HG03045 (cell line): ENCODE results near the gene KIAA0319L.

Experiments
- ATAC-seq: cut with Tn5 transposase; IDR thresholded peaks from one replicate; pipeline ENCODE4 v1.9.1; 2021; ENCODE audit warnings: mild to moderate bottlenecking, moderate library complexity; ENCODE audit not compliant: unreplicated experiment

KIAA0319L gene

GRCh38 chr1:35451125-35451528 is 106.1 kb downstream of the KIAA0319L start:
- no peak for ATAC-seq

DNA sequence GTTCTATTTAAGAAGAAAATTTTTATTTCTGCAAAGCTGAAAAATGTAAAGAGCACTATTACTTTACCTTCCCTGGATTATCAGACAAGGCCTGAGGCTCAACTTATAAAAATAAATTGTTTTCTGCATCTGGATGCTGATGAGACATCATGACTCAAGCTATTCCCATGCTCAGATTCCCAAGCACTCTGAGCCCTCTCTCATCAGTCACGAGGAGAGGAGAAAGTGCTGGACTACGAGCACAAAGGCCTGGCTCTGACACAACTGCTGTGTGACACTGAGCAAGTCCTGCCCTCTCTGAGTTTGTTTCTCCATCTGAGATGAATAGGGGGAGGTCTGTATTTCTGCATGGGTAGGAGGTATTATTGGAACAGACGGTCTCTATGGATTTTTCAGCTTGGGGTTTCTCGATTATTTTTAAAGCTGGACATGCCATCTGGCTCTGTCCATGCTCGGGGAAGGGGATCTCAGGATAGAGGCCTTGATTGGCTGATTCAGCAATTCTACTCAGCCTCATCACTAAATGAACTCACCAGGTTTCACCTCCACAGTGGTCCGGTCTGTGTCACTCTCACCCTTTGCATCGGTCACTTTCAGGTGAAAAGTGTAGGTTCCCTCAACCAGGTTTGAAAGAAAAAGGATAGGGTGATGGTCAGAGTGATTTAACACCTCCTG is 107.7 kb downstream of the KIAA0319L start:
- no peak for ATAC-seq

DNA sequence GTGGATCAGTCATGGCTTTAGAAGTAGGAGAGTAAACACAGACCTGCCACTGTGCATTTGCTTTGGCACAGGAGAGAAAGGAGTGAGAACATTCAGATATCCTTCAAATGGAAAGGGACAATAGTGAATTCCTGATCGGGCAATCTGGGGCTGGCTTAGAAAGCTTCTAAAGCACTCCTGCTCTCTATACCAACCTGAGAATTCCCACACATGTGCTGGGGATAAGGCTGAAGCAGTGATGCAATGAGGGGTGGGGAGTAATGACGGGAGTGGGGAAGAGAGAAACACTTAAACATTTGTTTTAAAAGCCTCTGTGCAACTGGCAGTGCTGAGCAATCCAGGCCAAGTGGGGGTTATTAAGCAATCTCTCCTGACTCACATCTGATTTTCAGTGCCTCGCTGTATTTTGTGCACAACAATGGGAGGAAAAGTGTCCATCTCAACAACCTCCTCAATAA is 108.8 kb downstream of the KIAA0319L start:
- no peak for ATAC-seq

GRCh38 chr1:35447278-35447677 is 109.9 kb downstream of the KIAA0319L start:
- no peak for ATAC-seq

GRCh38 chr1:35444519-35444774 is 112.8 kb downstream of the KIAA0319L start:
- ATAC-seq = no peak

GRCh38 chr1:35443768-35444518 is 113.3 kb downstream of the KIAA0319L start:
- no peak for ATAC-seq

DNA sequence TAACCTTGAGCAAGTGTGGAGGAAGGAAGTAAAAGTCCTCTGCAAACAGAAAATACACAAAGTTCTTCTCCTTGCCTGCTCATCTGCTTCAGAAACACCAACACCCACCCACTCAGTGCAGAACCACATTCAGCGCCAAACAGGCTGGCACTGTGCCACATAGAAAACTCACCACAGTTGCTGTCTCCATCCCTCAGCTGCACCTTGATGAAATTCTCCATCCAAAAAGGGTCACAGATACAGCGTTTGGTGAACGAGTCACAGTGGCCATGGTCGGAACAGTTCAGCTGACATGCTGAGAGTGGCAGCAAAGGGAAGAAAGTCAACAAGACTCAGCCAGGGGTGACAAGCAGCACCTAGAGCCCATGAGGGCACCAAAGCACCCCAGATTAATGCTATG is 114.5 kb downstream of the KIAA0319L start:
- no peak for ATAC-seq

DNA sequence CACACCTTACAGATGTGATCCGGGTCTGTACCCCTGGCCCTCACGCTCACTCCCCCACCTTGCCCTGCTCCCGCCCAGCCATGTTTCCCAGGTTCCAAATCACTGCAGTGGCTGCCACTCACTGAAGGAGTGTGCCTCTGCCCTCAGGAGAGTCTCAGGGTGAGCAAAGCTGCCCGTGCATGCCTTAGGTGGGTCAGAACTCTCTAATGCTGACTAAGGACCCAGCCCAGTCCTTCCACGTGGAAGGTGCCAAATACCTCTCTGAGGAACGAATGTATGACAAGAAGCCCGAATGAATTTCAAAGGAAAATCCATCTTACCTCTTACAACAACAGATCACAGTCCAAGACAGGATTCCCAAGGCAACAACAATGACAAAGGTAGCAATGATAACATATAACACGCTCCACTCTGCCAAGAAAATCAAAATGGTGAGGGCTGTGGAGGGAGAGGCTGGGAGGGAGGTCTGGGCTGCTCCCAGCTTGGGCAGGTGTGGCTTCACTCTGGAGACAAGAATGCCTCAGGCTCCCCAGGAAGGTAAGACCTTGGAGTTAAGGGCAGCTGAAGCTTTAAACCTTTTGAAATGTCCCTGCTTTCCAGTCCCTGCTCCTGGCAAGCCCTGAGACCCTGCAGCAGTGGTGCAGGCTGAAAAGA is 115.2 kb downstream of the KIAA0319L start:
- ATAC-seq = no peak

DNA sequence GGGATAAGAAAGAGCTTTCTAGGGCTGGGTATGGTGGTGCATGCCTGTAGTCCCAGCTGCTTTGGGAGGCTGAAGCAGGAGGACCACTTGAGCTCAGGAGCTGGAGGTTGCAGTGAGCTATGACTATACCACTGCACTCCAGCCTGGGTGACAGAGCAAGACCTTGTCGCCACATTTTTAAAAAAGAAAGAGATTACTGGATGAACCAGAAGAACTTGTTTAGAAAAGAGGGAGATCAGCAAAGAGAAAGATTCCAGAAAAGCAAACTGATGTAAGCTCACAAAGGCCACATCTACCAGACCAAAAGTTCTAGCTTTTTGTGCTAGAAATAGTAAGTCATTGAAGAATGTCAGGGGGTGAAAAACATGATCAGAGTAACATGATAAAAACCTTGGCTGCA is 117.6 kb downstream of the KIAA0319L start:
- no peak for ATAC-seq

DNA sequence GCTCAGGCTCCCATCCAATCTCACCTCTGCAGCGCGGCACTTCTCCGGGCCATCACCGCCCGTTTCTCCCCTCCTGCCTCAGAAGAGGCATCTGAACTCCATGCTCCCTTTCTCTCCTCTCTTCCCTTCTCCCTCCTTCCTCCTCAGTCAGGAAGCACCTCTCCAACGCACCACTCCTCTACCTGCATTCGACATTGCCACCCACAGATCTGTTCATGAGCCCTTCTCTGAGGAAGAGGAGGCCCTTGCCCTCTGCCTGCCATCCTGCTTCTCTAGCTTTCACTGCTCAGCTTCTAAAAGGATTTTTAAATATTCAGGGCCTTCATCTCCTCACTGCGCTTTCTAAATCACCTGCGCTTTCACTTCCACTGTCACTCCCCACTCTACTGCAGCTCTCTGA is 120.0 kb downstream of the KIAA0319L start:
- ATAC-seq = no peak

DNA sequence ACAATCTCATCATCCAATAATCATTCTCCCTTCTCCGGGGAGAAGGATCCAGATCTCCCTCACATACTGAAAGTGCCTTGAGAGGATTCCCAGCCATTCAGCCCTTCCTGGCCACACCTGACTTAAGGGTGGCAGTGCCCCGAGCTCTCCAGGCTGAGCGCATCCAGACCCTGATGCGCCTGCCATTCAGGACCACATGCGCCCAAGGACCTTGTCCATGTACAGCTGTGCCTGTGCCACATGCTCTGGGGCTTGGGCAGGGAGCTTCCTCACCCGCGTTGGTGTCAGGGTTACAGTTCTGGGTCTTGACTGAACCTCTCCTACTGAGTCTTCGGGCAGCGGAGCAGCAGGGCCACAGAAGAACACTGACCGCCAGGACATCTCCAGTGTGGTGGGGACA is 121.1 kb downstream of the KIAA0319L start:
- no peak for ATAC-seq

DNA sequence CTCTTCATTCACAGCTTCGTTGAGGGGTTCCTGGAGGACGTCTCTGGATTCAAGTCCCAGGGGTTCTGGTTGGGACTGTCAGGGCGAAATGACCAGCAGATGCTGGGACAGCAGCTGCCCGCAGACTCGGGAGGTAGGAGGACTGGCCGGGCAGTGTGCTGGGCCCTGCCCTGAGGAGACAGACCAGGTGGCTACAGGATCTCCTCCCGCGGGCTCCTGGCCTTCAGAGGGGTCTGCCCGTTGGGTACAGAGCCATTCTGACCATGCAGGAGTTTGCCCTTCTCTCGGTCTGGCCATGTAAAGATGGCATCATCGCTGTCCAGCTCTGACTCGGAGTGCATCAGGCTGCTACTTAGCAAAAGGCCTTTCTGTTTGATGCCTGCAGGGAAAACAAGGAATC is 122.5 kb downstream of the KIAA0319L start:
- no peak for ATAC-seq

GRCh38 chr1:35433714-35434113 is 123.5 kb downstream of the KIAA0319L start:
- ATAC-seq = no peak

GRCh38 chr1:35432231-35432630 is 125.0 kb downstream of the KIAA0319L start:
- no peak for ATAC-seq

DNA sequence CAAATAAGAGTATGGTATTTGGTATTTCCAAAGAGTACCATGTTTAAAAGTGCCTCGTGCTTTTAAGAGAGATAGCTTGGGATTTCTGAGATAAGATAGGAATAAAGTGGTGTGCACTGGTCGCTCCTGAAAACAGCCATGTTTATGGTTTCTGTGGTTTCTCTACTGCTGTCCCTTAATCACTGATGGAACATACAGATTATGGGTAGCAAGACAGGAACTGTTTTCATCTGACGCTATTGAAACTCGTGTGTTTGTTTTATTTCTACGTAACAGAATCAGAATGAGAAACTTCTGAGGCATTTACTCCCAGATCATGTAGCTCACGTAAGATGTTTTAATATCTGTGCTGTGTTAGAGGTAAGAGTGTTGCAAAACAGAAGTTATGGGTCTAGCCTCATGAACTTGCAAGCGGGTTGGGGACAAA is 126.0 kb downstream of the KIAA0319L start:
- no peak for ATAC-seq

- ATAC-seq = no peak
These were observed 126.4 kb downstream of the KIAA0319L start for GRCh38 chr1:35430762-35431161.

DNA sequence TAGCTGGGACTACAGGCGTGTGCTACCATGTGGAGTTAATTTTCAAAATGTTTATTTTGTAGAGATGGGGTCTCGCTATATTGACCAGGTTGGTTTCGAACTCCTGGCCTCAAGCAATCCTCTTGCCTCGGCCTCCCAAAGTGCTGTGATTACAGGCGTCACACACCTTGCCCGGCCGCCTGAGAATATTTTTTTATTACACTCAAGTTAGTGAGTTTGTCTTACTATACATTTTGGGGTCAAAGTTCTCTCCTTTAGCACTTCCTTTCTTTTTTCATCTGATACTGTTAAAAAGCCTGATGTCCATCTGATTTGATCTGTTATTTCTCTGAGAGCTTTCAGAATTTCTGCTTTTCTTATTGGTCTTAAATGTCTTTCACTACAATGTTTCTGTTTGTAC is 128.8 kb downstream of the KIAA0319L start:
- no peak for ATAC-seq

DNA sequence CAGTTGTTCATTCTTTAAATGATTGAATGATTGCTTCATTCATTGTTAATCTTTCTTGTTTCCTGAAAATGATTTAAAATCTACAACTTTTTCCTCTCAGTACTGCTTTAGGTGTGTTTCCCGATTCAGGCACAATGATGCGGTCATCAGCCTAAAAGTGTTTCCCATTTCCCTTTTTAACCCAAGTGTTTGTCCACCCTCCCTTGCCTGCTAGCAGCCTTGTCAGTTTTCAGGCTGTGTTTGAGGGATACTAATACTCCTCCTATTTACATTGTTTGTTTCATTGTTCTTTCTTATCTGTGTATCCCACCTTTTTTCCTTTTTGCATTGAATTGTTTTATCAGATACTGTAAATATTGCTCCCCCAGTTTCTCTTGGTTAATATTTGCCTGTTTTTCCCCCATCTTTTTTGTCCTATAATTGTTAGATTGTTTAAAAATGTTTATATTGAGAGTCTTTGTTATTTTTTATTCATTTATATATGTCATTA is 131.1 kb downstream of the KIAA0319L start:
- no peak for ATAC-seq

GRCh38 chr1:35408925-35409324 is 148.3 kb downstream of the KIAA0319L start:
- no peak for ATAC-seq

- ATAC-seq = no peak
These were observed 149.5 kb downstream of the KIAA0319L start for GRCh38 chr1:35407743-35408142.

GRCh38 chr1:35406103-35406502 is 151.1 kb downstream of the KIAA0319L start:
- ATAC-seq = no peak

DNA sequence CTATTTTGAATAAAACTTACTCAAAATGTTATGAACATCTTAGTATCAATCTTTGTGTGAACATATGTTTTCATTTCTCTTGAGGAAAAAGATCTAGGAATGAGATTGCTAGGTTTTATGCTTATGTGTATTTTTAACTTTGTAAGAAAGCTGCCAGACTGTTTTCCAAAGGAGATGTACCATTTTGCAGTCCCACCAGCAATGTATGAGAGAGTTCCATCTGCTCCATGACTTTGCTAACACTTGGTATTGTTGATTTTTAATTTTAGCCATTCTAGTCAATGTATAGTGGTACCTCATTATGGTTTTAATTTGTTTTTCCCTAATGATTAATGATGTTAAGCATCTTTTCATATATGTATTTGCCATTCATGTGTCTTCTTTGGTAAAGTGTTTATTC is 156.2 kb downstream of the KIAA0319L start:
- no peak for ATAC-seq
